ENCODE data around the gene RS1. TPM values are rescaled to one million over a fixed set of nuclear protein-coding genes. Genes with fewer than 3 reads are reported as not detected.

The RS1 gene
- total and polyA plus RNA-seq, 9 of the 15 experiments (the other 6 are each of a cell fraction or from before 2014, with no cell fraction given) = not detected

DNA sequence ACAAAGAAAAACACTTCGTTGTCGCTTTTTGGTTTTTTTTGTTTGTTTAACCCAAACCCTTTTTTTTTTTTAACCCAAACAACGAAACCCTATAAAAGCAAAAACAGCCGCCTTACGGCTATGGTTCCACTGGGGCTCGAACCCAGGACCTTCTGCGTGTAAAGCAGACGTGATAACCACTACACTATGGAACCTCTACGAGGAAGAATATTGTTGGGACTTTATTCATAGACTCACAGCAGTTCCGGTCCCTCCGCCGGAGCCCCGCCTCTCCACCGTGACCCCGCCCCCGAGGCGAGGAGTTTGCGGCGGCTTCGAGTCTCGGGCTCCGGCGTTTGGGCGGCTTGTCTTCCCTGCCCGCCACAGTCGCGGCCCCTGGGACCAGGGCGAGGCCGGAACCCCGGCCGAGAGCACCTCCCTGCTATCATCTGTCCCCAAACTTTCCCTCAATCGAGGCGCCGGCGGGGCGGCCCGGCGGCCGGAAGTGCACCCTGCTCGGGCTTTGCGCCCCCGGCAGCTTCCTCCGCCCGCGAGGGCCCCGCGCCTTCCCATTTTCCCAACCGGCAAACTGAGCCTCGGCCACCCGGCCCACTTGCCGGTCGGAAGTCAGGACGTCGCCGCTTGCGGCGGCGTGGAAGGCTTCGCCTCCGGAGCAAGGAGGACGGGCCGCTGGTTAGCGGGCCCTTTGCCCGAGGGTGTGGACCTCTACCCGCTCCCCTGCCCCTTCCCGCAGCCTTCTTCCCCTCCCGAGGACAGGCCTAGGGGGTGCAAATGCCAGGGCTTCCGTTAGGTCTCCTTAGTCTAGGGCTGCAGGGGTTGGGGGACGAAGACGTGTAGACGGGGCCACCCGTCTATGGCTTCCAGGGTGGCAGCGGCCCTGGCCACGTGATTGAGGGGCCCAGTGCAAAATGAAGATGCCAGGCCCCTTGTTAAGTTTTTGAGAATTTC, 3.2 kb upstream of the RS1 start (continued):
- TF ChIP-seq, protein P1, sequence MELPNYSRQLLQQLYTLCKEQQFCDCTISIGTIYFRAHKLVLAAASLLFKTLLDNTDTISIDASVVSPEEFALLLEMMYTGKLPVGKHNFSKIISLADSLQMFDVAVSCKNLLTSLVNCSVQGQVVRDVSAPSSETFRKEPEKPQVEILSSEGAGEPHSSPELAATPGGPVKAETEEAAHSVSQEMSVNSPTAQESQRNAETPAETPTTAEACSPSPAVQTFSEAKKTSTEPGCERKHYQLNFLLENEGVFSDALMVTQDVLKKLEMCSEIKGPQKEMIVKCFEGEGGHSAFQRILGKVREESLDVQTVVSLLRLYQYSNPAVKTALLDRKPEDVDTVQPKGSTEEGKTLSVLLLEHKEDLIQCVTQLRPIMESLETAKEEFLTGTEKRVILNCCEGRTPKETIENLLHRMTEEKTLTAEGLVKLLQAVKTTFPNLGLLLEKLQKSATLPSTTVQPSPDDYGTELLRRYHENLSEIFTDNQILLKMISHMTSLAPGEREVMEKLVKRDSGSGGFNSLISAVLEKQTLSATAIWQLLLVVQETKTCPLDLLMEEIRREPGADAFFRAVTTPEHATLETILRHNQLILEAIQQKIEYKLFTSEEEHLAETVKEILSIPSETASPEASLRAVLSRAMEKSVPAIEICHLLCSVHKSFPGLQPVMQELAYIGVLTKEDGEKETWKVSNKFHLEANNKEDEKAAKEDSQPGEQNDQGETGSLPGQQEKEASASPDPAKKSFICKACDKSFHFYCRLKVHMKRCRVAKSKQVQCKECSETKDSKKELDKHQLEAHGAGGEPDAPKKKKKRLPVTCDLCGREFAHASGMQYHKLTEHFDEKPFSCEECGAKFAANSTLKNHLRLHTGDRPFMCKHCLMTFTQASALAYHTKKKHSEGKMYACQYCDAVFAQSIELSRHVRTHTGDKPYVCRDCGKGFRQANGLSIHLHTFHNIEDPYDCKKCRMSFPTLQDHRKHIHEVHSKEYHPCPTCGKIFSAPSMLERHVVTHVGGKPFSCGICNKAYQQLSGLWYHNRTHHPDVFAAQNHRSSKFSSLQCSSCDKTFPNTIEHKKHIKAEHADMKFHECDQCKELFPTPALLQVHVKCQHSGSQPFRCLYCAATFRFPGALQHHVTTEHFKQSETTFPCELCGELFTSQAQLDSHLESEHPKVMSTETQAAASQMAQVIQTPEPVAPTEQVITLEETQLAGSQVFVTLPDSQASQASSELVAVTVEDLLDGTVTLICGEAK (IDR thresholded peaks at IDR 0.05) = peak; percentile 84
- TF ChIP-seq, protein P1 (CRISPR knock-in tag; IDR thresholded peaks at IDR 0.05) = no peak
- TF ChIP-seq CXXC5 (CRISPR knock-in tag; IDR thresholded peaks at IDR 0.05) = peak; percentile 56; the same call in 1 of the 2 replicates
- no peak for TF ChIP-seq MEIS2 (IDR thresholded peaks at IDR 0.05; ENCODE audit: partially characterized antibody)
- peak; percentile 100 for TF ChIP-seq POLR2H (tag; IDR thresholded peaks at IDR 0.05; ENCODE audit: low read depth)
- TF ChIP-seq ZNF146 (CRISPR knock-in tag; IDR thresholded peaks at IDR 0.05; ENCODE audit: unreplicated experiment) = no peak
- TF ChIP-seq TEAD4 (IDR thresholded peaks at IDR 0.05; ENCODE audit: low read length) = peak; percentile 62; the same call in 1 of the 2 replicates
- no peak for TF ChIP-seq TEAD4 (CRISPR knock-in tag; IDR thresholded peaks at IDR 0.05; ENCODE audit: borderline replicate concordance)
- TF ChIP-seq, protein P2, sequence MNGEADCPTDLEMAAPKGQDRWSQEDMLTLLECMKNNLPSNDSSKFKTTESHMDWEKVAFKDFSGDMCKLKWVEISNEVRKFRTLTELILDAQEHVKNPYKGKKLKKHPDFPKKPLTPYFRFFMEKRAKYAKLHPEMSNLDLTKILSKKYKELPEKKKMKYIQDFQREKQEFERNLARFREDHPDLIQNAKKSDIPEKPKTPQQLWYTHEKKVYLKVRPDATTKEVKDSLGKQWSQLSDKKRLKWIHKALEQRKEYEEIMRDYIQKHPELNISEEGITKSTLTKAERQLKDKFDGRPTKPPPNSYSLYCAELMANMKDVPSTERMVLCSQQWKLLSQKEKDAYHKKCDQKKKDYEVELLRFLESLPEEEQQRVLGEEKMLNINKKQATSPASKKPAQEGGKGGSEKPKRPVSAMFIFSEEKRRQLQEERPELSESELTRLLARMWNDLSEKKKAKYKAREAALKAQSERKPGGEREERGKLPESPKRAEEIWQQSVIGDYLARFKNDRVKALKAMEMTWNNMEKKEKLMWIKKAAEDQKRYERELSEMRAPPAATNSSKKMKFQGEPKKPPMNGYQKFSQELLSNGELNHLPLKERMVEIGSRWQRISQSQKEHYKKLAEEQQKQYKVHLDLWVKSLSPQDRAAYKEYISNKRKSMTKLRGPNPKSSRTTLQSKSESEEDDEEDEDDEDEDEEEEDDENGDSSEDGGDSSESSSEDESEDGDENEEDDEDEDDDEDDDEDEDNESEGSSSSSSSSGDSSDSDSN (IDR thresholded peaks at IDR 0.05; ENCODE audit: borderline replicate concordance in 1 of 2, low read depth in 2 of 2, low read length in 2 of 2) = 0 out of 4 replicates have a peak, but pooled peaks of 1 of the 2 experiments have one; percentile 39
- no peak for TF ChIP-seq ZSCAN32 (CRISPR knock-in tag; IDR thresholded peaks at IDR 0.05)

All from K562 (cell line).